ENCODE measurements around the gene ITGA6.

The ITGA6 gene

DNA sequence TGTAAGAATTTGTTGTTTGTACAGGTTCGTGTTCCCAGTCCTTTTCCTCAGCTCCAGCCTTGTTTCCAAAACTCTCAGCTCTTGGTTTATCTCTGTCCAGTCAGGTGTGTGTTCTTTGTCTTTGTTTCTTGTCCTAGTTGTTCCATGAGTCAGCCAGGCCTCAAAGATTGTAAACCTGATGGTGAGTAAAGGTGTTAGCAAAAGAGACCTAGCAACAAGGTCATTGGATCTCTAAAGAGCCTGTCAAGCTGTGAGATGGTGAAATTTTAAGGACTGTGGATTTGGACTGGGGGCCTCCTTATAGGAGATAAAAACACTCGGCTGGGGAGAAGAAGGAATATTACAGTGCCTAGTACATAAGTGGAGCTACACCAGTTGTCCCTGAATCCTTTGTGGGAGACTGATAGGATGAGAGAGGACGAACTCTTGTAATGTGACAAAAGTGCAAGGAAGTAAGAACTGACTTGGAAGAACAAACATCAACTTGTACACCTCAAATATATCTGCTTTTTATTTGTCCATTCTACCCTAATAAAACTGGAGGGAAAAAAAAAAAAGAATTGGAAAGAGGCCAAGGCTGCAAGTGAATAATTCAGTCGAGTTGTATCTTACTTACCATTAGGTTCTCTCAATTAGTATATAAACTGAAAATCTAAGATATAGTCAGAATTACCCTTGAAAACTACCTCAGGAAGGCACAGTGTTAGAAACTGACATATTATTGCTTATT, 37.2 kb downstream of the ITGA6 start:
- Histone ChIP-seq H3K36me3 (ENCODE audit: control insufficient read depth, insufficient read depth, low read length) (peaks cover 9% of the 10 kb centered on the region), H3K27ac (ENCODE audit: insufficient read depth, low read depth, low read length, poor library complexity, severe bottlenecking) (no peak overlapping the region), H3K4me1 (ENCODE audit: control insufficient read depth, insufficient read depth, low read length) (peaks cover 5% of the 10 kb centered on the region), H3K9me3 (ENCODE audit: control insufficient read depth, low read length) (no peaks in the 10 kb centered on the region), H3K4me3 (ENCODE audit: insufficient read depth, low read depth, low read length) (no peak overlapping the region), H3K27me3 (ENCODE audit: control insufficient read depth, insufficient read depth, low read length, poor library complexity, severe bottlenecking) (no peaks in the 10 kb centered on the region)
- 82 to 96% methylated on average over 2 to 4 of the region's 4 CpGs for WGBS, 2 experiments

DNA sequence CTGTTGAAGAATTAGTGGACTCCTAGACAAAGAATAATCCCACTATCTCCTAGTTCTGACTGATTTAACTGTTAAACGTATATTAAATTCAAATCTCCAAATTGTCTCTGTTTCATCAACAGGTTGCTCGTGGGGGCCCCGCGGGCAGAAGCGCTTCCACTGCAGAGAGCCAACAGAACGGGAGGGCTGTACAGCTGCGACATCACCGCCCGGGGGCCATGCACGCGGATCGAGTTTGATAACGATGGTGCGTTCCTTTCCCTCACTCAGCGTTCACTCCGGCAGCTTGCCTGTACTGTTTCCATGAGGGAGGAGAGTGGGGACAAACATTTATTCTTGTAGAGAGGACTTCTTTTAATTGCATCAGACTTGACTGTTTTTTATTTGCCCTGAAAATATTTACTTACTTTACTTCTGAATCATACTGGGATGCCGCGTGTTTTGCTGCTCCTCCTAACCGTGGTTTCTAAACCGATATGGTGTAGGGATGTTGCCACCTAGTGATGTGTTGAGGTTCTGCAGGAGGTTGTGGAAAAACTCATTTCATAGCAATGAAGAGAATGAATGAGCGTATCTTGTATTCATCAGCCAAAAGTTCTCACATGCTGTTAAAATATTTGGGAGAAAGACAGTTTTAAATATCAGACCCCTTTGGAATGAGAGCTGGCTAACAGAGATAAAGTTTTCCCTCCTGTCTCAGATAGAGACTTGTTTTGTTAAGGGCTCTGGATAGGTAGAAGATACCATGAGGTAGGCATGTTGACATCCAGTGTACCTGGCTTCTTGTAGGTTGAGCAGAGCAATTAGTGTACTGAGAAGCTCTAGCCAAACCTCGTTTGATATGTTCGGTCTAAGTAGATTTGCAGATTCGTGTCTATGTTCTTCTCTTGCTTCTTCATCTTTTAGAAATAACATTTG, 38.3 kb downstream of the ITGA6 start:
- no peak overlapping the region for H3K4me3 ChIP-seq (ENCODE audit: insufficient read depth, low read depth, low read length)
- peaks cover 5% of the 10 kb centered on the region for H3K4me1 ChIP-seq (ENCODE audit: control insufficient read depth, insufficient read depth, low read length)
- no peaks in the 10 kb centered on the region for H3K27me3 ChIP-seq (ENCODE audit: control insufficient read depth, insufficient read depth, low read length, poor library complexity, severe bottlenecking)
- H3K36me3 ChIP-seq (ENCODE audit: control insufficient read depth, insufficient read depth, low read length): peaks cover 9% of the 10 kb centered on the region
- H3K27ac ChIP-seq (ENCODE audit: insufficient read depth, low read depth, low read length, poor library complexity, severe bottlenecking): no peak overlapping the region
- no peaks in the 10 kb centered on the region for H3K9me3 ChIP-seq (ENCODE audit: control insufficient read depth, low read length)
- 75 to 79% methylated on average over 24 of the region's 24 CpGs for WGBS, 2 experiments

DNA sequence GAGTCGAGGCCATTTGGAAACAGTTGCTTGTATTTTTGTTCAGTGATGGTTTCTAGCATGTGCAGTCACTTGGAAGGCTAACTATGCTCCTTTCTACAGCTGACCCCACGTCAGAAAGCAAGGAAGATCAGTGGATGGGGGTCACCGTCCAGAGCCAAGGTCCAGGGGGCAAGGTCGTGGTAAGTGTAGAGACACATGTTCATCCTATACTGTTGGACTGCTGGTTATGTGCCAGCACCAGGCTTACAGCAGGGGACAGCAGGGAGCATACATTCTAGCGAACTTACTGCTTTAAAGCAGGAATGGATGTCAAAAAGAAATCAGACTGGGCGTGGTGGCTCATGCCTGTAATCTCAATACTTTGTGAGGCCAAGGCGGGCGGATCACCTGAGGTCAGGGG, 40.0 kb downstream of the ITGA6 start:
- Histone ChIP-seq H3K4me1 (ENCODE audit: control insufficient read depth, insufficient read depth, low read length) (no peaks in the 10 kb centered on the region), H3K36me3 (ENCODE audit: control insufficient read depth, insufficient read depth, low read length) (peaks cover 9% of the 10 kb centered on the region), H3K9me3 (ENCODE audit: control insufficient read depth, low read length) (no peaks in the 10 kb centered on the region), H3K4me3 (ENCODE audit: insufficient read depth, low read depth, low read length) (no peak overlapping the region), H3K27ac (ENCODE audit: insufficient read depth, low read depth, low read length, poor library complexity, severe bottlenecking) (no peak overlapping the region), H3K27me3 (ENCODE audit: control insufficient read depth, insufficient read depth, low read length, poor library complexity, severe bottlenecking) (no peaks in the 10 kb centered on the region)
- 84 to 85% methylated on average over 8 of the region's 8 CpGs for WGBS, 2 experiments

DNA sequence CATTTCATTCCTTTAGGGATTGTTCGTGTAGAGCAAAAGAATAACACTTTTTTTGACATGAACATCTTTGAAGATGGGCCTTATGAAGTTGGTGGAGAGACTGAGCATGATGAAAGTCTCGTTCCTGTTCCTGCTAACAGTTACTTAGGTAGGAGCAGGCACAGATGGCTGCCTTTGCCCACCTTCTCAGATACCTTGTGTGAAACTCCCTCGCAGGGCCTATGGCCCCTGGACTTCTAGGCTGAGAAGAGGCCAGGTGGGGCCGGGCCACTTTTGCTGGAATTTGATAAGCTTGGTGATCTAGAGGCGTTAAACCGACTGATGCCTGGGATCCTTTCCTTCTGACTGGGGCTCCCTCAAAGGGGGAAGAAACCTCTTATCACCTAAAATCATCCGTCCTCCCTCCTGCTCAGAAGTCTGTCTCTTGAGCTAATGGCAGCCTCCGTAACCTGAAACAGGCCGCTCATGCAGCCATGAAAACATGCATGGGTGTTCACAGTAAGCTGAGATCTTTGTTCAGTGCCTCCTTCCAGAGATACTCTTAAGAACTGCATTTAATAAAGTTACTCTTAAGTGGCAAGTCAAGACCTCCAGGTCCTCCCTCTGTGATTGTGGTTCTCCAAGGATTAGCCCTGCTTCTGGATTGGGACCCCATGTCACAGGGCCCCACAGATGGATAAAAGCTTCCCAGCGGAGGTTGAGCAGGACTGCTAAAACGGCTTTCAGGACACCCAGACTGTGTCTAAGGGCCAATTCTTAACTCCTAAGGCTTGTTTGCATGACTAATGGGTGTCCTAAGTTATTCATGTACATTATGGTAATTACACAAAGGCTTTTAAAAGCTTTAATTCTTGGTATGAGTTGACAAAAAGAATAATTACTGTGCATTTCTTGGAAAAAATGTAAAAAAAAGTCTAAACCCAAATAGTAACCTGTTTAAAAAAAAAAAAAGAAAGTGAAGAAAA, 43.9 kb downstream of the ITGA6 start:
- Histone ChIP-seq H3K27ac (ENCODE audit: insufficient read depth, low read depth, low read length, poor library complexity, severe bottlenecking) (no peak overlapping the region), H3K9me3 (ENCODE audit: control insufficient read depth, low read length) (no peaks in the 10 kb centered on the region), H3K4me1 (ENCODE audit: control insufficient read depth, insufficient read depth, low read length) (no peaks in the 10 kb centered on the region), H3K4me3 (ENCODE audit: insufficient read depth, low read depth, low read length) (no peak overlapping the region), H3K36me3 (ENCODE audit: control insufficient read depth, insufficient read depth, low read length) (peaks cover 9% of the 10 kb centered on the region), H3K27me3 (ENCODE audit: control insufficient read depth, insufficient read depth, low read length, poor library complexity, severe bottlenecking) (no peaks in the 10 kb centered on the region)
- WGBS, 2 experiments: 95 to 96% methylated on average over 11 of the region's 11 CpGs

DNA sequence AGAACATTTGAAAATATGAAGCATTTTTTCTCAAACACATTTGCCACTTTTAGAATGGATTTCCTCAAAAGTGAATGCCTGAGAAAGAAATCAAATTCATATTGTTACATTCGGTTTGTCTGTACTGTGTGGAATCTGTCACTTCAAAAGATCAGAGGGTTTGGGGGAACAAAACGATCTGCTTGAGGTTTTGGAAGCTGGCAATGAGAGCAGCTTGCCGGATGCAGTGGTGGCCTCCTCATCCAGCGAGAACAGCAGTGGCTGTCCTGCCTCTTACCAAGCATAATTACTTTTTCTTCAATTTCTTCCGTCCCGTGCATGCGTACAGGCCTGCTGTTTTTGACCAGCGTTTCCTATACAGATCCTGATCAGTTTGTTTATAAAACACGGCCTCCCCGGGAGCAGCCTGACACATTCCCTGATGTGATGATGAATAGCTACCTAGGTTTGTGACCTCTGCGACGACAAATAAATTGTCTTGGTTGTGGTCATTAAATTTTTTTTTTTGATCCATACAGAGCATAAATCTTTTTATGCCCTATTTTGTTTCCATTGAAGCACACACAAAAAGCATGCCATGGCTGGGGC, 45.2 kb downstream of the ITGA6 start:
- WGBS, 2 experiments: 88% methylated on average over 10 to 12 of the region's 12 CpGs
- no peak overlapping the region for H3K27ac ChIP-seq (ENCODE audit: insufficient read depth, low read depth, low read length, poor library complexity, severe bottlenecking)
- no peaks in the 10 kb centered on the region for H3K4me1 ChIP-seq (ENCODE audit: control insufficient read depth, insufficient read depth, low read length)
- H3K9me3 ChIP-seq (ENCODE audit: control insufficient read depth, low read length): no peaks in the 10 kb centered on the region
- no peak overlapping the region for H3K4me3 ChIP-seq (ENCODE audit: insufficient read depth, low read depth, low read length)
- H3K36me3 ChIP-seq (ENCODE audit: control insufficient read depth, insufficient read depth, low read length): peaks cover 9% of the 10 kb centered on the region
- H3K27me3 ChIP-seq (ENCODE audit: control insufficient read depth, insufficient read depth, low read length, poor library complexity, severe bottlenecking): no peaks in the 10 kb centered on the region

DNA sequence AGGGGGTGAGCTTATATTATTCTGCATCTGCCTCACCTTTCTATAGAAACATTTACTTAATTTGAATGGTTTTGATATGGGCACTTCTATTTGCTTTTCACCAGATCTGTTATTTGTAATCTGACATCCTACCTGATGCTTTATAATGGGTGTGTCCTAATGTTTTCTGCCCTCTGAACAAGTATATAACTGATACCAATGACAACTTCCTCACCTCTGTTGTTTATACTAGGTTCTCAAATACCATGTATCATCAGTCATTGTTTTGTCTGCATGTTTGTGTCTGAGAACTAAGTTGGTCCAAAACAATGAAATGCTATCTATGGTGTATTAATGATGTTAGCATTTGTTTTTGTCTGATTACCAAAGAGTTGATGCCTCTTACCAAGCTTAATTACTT, 45.8 kb downstream of the ITGA6 start:
- Histone ChIP-seq H3K36me3 (ENCODE audit: control insufficient read depth, insufficient read depth, low read length) (peaks cover 10% of the 10 kb centered on the region), H3K9me3 (ENCODE audit: control insufficient read depth, low read length) (no peaks in the 10 kb centered on the region), H3K4me3 (ENCODE audit: insufficient read depth, low read depth, low read length) (no peak overlapping the region), H3K27ac (ENCODE audit: insufficient read depth, low read depth, low read length, poor library complexity, severe bottlenecking) (no peak overlapping the region), H3K4me1 (ENCODE audit: control insufficient read depth, insufficient read depth, low read length) (no peaks in the 10 kb centered on the region), H3K27me3 (ENCODE audit: control insufficient read depth, insufficient read depth, low read length, poor library complexity, severe bottlenecking) (no peaks in the 10 kb centered on the region)

DNA sequence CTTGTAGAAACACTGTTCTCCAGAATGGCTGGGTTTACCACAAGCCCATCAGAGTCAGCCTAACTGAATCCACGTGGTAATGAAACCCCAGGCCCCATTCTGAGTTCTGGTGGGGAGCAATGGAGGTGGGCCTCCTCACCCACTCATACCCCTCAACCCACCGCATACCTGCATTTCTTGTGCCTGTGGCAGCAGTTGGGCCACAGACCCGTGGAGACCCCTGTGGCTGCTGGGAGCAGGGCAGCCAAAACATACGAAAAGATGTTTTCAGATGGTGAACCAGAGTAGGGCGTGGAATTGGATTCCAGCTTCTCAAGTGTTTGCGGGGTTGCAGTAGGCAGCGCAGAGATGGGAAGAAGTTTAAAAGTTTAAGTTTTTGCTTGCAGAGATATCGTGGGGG, 51.0 kb downstream of the ITGA6 start:
- Histone ChIP-seq H3K36me3 (ENCODE audit: control insufficient read depth, insufficient read depth, low read length) (peaks cover 5% of the 10 kb centered on the region), H3K4me1 (ENCODE audit: control insufficient read depth, insufficient read depth, low read length) (no peaks in the 10 kb centered on the region)
- 88 to 89% methylated on average over 8 of the region's 8 CpGs for WGBS, 2 experiments

DNA sequence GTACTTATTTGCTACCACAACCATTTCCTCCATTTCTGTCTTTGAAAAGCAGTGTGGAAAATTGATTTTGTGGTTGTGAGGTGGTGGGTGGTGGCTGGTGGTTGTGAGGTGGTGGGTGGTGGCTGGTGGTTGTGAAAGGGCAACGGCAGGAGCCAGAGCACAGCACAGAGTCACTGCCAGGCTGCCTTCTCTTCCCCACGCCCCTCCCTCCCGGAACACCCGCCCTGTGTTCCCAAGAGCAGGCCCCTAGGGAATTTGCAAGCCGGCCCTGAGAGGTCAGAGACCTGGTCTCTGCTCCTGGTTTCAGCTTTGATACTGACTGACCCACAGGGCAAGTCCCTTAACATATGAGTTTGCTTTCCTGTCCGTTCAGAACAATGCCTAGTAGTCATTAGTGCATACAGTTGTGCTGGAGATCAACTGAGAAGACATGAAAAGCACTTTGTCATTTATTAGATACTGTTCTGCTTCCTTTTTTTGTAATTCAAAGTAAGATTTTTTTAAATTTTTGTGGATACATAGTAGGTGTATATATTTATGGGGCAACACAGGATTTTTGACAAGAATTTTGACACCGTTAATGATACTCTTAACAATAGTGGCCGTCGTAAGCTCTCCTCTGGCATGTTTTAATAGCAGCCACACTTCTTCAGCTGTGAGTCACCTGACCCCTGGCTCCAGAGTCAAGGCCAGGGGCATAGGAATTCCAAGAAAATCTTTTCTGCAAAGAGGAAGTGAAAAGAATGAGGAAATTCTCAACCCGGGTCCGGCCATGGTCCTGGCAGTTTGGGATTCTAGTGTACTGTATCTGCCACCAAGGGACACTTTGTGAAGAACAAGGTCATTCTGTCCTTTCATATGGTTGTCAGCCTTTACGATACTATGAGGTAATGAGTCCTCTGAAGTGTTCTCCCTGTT, 53.2 kb downstream of the ITGA6 start:
- no peaks in the 10 kb centered on the region for H3K9me3 ChIP-seq (ENCODE audit: control insufficient read depth, low read length)
- no peaks in the 10 kb centered on the region for H3K4me1 ChIP-seq (ENCODE audit: control insufficient read depth, insufficient read depth, low read length)
- WGBS, 2 experiments: 83 to 85% methylated on average over 11 to 12 of the region's 12 CpGs
- H3K27me3 ChIP-seq (ENCODE audit: control insufficient read depth, insufficient read depth, low read length, poor library complexity, severe bottlenecking): no peaks in the 10 kb centered on the region
- no peak overlapping the region for H3K4me3 ChIP-seq (ENCODE audit: insufficient read depth, low read depth, low read length)
- H3K36me3 ChIP-seq (ENCODE audit: control insufficient read depth, insufficient read depth, low read length): peaks cover 5% of the 10 kb centered on the region
- H3K27ac ChIP-seq (ENCODE audit: insufficient read depth, low read depth, low read length, poor library complexity, severe bottlenecking): no peak overlapping the region

More for the DNA sequence above, 51.0 kb downstream of the ITGA6 start:
- Histone ChIP-seq H3K9me3 (ENCODE audit: control insufficient read depth, low read length) (no peaks in the 10 kb centered on the region), H3K4me3 (ENCODE audit: insufficient read depth, low read depth, low read length) (no peak overlapping the region), H3K27ac (ENCODE audit: insufficient read depth, low read depth, low read length, poor library complexity, severe bottlenecking) (no peak overlapping the region), H3K27me3 (ENCODE audit: control insufficient read depth, insufficient read depth, low read length, poor library complexity, severe bottlenecking) (no peaks in the 10 kb centered on the region)

Measured in ectodermal cell (in vitro differentiated cells).